GM18873 (cell line): ENCODE measurements around the gene MAPK9.

Experiments used
- ATAC-seq: cut with Tn5 transposase; IDR thresholded peaks from one replicate; pipeline ENCODE4 v1.9.1; 2021; ENCODE audit warnings: mild to moderate bottlenecking, moderate library complexity, moderate number of reproducible peaks; ENCODE audit not compliant: unreplicated experiment, low FRiP score

The MAPK9 gene

GRCh38 chr5:180297587-180298282 lies 5.9 kb upstream of the MAPK9 start:
- no peak for ATAC-seq

GRCh38 chr5:180296771-180297170 lies 4.9 kb upstream of the MAPK9 start:
- ATAC-seq = no peak

- ATAC-seq = no peak
Measured at GRCh38 chr5:180294913-180295555, 3.2 kb upstream of the MAPK9 start.

GRCh38 chr5:180294411-180294810 lies 2.5 kb upstream of the MAPK9 start:
- no peak for ATAC-seq

- peak; percentile 23 for ATAC-seq
Measured at GRCh38 chr5:180291234-180291940, 496 bp downstream of the MAPK9 start.

GRCh38 chr5:180290568-180291233 lies 1.2 kb downstream of the MAPK9 start:
- no peak for ATAC-seq

- ATAC-seq = no peak
Measured at GRCh38 chr5:180289966-180290365, 1.9 kb downstream of the MAPK9 start.

GRCh38 chr5:180289433-180289832 lies 2.5 kb downstream of the MAPK9 start:
- no peak for ATAC-seq

- no peak for ATAC-seq
Measured at GRCh38 chr5:180287868-180288267, 4.0 kb downstream of the MAPK9 start.

- ATAC-seq = no peak
Measured at GRCh38 chr5:180287404-180287803, 4.5 kb downstream of the MAPK9 start.

GRCh38 chr5:180284149-180284548 lies 7.7 kb downstream of the MAPK9 start:
- ATAC-seq = no peak

- ATAC-seq = no peak
Measured at GRCh38 chr5:180283026-180283615, 8.8 kb downstream of the MAPK9 start.

- no peak for ATAC-seq
Measured at GRCh38 chr5:180282281-180282680, 9.6 kb downstream of the MAPK9 start.

- no peak for ATAC-seq
Measured at GRCh38 chr5:180281706-180282105, 10.2 kb downstream of the MAPK9 start.

- ATAC-seq = no peak
Measured at GRCh38 chr5:180274695-180275094, 17.2 kb downstream of the MAPK9 start.

- ATAC-seq = no peak
Measured at GRCh38 chr5:180271221-180271620, 20.7 kb downstream of the MAPK9 start.

- ATAC-seq = no peak
Measured at GRCh38 chr5:180259260-180259611, 32.6 kb downstream of the MAPK9 start.

- no peak for ATAC-seq
Measured at GRCh38 chr5:180253036-180253824, 38.7 kb downstream of the MAPK9 start.

- ATAC-seq = no peak
Measured at GRCh38 chr5:180251887-180252286, 40.0 kb downstream of the MAPK9 start.

- no peak for ATAC-seq
Measured at GRCh38 chr5:180251141-180251540, 40.7 kb downstream of the MAPK9 start.
